B cell (primary cell): Measurements from ENCODE around the gene IFT122. TPM values are rescaled to one million over a fixed set of nuclear protein-coding genes. Genes with fewer than 3 reads are reported as not detected.

Source experiments
- ATAC-seq: fragments of 200-7000 bp; cut with Tn5 transposase; one replicate; pipeline ENCODE4 v1.10.0; 2021; ENCODE audit warnings: low read depth, mild to moderate bottlenecking, moderate number of reproducible peaks, moderate library complexity
- CTCF ChIA-PET: fragments of 350-600 bp; sonication (Branson Sonifier 250); formaldehyde crosslinking; loops from one replicate; lab custom pipeline; 2021; ENCODE audit warnings: antibody characterized with exemption, inconsistent platforms; lab: Charles Lee
- POLR2A ChIA-PET: fragments of 350-600 bp; sonication (Branson Sonifier 250); formaldehyde crosslinking; loops from one replicate; lab custom pipeline; 2021; ENCODE audit warnings: antibody characterized with exemption; lab: Charles Lee
- DNase-seq: peaks from one replicate; pipeline ENCODE4 v3.0.0; 2013
- H2AFZ ChIP-seq: 2 replicates; pipeline ENCODE4 v1.6.1; 2012; ENCODE audit warnings: mild to moderate bottlenecking, low read depth, low read length; ENCODE audit not compliant: insufficient read depth, poor library complexity, severe bottlenecking
- H3K27ac ChIP-seq, 2 donors: 1 replicate in 1 of 2; 2 replicates in 1 of 2; pipeline ENCODE4 v1.5.1; 2012 to 2013; ENCODE audit warnings: low read length in 2 of 2, mild to moderate bottlenecking in 2 of 2, moderate library complexity in 1 of 2
- H3K27me3 ChIP-seq, 4 experiments: fragments of 200-600 bp in 1 of 4; sonication (generic) in 1 of 4; replicated peaks in 1 of 4; 1 replicate in 2 of 4; 2 replicates in 2 of 4; pipeline versions ENCODE4 v1.6.1 to v1.7.0; 2013 to 2016; ENCODE audit warnings: low read length in 3 of 4, mild to moderate bottlenecking in 2 of 4, mixed read lengths in 1 of 4, moderate library complexity in 1 of 4; ENCODE audit not compliant: insufficient read depth in 4 of 4, control insufficient read depth in 3 of 4; ENCODE audit errors: control extremely low read depth in 1 of 4
- H3K36me3 ChIP-seq, 2 experiments: replicated peaks in 1 of 2; 1 replicate in 1 of 2; 2 replicates in 1 of 2; pipeline versions ENCODE4 v1.6.1 to v1.7.1; 2013; ENCODE audit warnings: low read length in 1 of 2; ENCODE audit not compliant: insufficient read depth in 2 of 2, control insufficient read depth in 1 of 2; ENCODE audit errors: control extremely low read depth in 1 of 2, extremely low read depth in 1 of 2
- H3K4me1 ChIP-seq, 2 donors: fragments of 200-600 bp in 1 of 2; sonication (generic) in 1 of 2; 1 replicate in 1 of 2; 2 replicates in 1 of 2; pipeline versions ENCODE4 v1.5.1 to v1.6.1; 2013 to 2017; ENCODE audit warnings: low read length in 2 of 2; ENCODE audit not compliant: control insufficient read depth in 2 of 2, insufficient read depth in 2 of 2
- H3K4me2 ChIP-seq: replicated peaks from 2 replicates; pipeline ENCODE3; 2012; ENCODE audit warnings: mild to moderate bottlenecking, low read depth, low read length; ENCODE audit not compliant: poor library complexity, severe bottlenecking
- H3K4me3 ChIP-seq, 5 experiments: fragments of 200-600 bp in 1 of 5; sonication (generic) in 1 of 5; 1 replicate in 3 of 5; 2 replicates in 2 of 5; pipeline versions ENCODE4 v1.5.1 to v1.7.0; 2011 to 2016; ENCODE audit warnings: low read length in 4 of 5, mild to moderate bottlenecking in 4 of 5, low read depth in 2 of 5, control low read depth in 1 of 5, moderate library complexity in 1 of 5; ENCODE audit not compliant: insufficient read depth in 1 of 5; ENCODE audit errors: control extremely low read depth in 1 of 5, extremely low read depth in 1 of 5
- H3K79me2 ChIP-seq: fragments of 200-600 bp; sonication (generic); one replicate; pipeline ENCODE4 v1.6.0; 2016; ENCODE audit warnings: low read length; ENCODE audit not compliant: control insufficient read depth, insufficient read depth
- H3K9ac ChIP-seq: fragments of 200-600 bp; sonication (generic); 2 replicates; pipeline ENCODE4 v1.6.1; 2017; ENCODE audit warnings: mild to moderate bottlenecking, low read length, moderate library complexity
- H3K9me3 ChIP-seq, 3 donors: one replicate each; pipeline versions ENCODE4 v1.6.1 to v1.7.1; 2013; ENCODE audit warnings: low read length in 2 of 3; ENCODE audit not compliant: control insufficient read depth in 2 of 3, insufficient read depth in 1 of 3; ENCODE audit errors: control extremely low read depth in 1 of 3
- H4K20me1 ChIP-seq: 2 replicates; pipeline ENCODE4 v1.6.0; 2012; ENCODE audit warnings: mild to moderate bottlenecking, low read length; ENCODE audit not compliant: insufficient read depth, control insufficient read depth, poor library complexity, severe bottlenecking
- H3K27ac Mint-ChIP-seq: one replicate; pipeline ENCODE4 v1.8.0; 2021; ENCODE audit warnings: mixed read lengths
- H3K27me3 Mint-ChIP-seq: one replicate; pipeline ENCODE4 v1.8.0; 2021; ENCODE audit warnings: mixed read lengths
- H3K4me1 Mint-ChIP-seq: one replicate; pipeline ENCODE4 v1.8.0; 2021; ENCODE audit warnings: mixed read lengths
- H3K4me3 Mint-ChIP-seq: one replicate; pipeline ENCODE4 v1.8.0; 2021; ENCODE audit warnings: mixed read lengths
- H3K9me3 Mint-ChIP-seq: one replicate; pipeline ENCODE4 v1.8.0; 2022; ENCODE audit warnings: mixed read lengths; ENCODE audit not compliant: insufficient read depth
- EZH2 ChIP-seq: IDR thresholded peaks from 2 replicates; pipeline ENCODE4 v1.6.1; 2012; ENCODE audit warnings: borderline replicate concordance, low read depth, mild to moderate bottlenecking, moderate library complexity, low read length; ENCODE audit not compliant: insufficient read depth, poor library complexity, severe bottlenecking
- WGBS: methylation state at CpG from one replicate; pipeline ENCODE4 v1.1.5; 2013; ENCODE audit warnings: missing lambda C conversion rate; ENCODE audit not compliant: insufficient coverage; 5-methylcytosine and 5-hydroxymethylcytosine counted together
- intact Hi-C: fragments of 100-400 bp; cut with micrococcal nuclease; formaldehyde crosslinking; loops from one replicate; pipeline ENCODE4 v1.10.0; 2022
- polyA plus RNA-seq: library from polyadenylated mRNA; depleted of rRNA; stranded (reverse); fragments of >200 nt; gene quantifications from 2 replicates; pipeline ENCODE4 v1.2.3, GENCODE V29; 2012
- total RNA-seq, 2 donors: library from RNA; stranded (reverse); fragments of 120-200 nt in 1 of 2; gene quantifications; 1 replicate in 1 of 2; 2 replicates in 1 of 2; pipeline versions ENCODE4 v1.2.3 to v1.2.4, GENCODE V29; 2013 to 2022
- TF ChIP-seq, protein P1 (sequence below): fragments of 200-600 bp; IDR thresholded peaks from one replicate; pipeline ENCODE4 v1.8.0; 2022; ENCODE audit warnings: antibody characterized with exemption, mild to moderate bottlenecking

The IFT122 gene
- total and polyA plus RNA-seq, 2 donors (not counting 1 experiment from before 2014, with no cell fraction given): 14.0 to 34.3 TPM

DNA sequence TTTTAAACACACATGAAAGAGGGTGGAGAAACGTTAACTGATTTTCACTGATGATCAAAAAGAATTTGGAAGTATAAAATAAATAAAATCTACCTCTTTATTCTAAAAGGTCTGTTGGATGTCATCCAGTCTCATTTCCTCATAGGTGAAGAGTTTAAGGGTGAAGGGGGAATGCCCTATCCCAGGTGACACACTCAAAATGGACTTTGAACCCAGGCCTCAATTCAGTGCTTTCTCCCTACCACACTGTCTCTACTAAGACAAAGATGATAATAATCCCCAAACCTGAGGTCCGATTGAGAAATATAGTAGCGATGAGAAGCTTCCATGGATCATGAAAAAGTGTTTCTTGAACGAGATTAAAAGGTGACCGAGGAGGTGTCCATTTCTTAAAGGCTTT, 6.5 kb upstream of the IFT122 start:
- Histone ChIP-seq H3K4me1 (peaks cover 68 to 71% of the 10 kb centered on the region in 2 donors), H3K9ac (peak overlapping the region; percentile 53), H3K27me3 (no peaks in the 10 kb centered on the region), H3K4me2 (peak overlapping the region; percentile 84), H3K27ac (peak overlapping the region; percentile 9 to 88), H3K79me2 (peaks cover 67% of the 10 kb centered on the region), H2AFZ (no peak overlapping the region), H3K4me3 (no peak overlapping the region), H4K20me1 (no peaks in the 10 kb centered on the region), H3K9me3 (no peaks in the 10 kb centered on the region), H3K36me3 (peaks cover 25 to 71% of the 10 kb centered on the region in 2 experiments)
- Mint-ChIP-seq H3K4me1 (peaks cover 76% of the 10 kb centered on the region), H3K4me3 (peak overlapping the region; percentile 69), H3K27ac (peak overlapping the region; percentile 80), H3K27me3 (no peaks in the 10 kb centered on the region), H3K9me3 (no peaks in the 10 kb centered on the region)
- POLR2A ChIA-PET: no interaction called here
- ATAC-seq (no peak), DNase-seq (no peak)
- TF ChIP-seq, protein P1, sequence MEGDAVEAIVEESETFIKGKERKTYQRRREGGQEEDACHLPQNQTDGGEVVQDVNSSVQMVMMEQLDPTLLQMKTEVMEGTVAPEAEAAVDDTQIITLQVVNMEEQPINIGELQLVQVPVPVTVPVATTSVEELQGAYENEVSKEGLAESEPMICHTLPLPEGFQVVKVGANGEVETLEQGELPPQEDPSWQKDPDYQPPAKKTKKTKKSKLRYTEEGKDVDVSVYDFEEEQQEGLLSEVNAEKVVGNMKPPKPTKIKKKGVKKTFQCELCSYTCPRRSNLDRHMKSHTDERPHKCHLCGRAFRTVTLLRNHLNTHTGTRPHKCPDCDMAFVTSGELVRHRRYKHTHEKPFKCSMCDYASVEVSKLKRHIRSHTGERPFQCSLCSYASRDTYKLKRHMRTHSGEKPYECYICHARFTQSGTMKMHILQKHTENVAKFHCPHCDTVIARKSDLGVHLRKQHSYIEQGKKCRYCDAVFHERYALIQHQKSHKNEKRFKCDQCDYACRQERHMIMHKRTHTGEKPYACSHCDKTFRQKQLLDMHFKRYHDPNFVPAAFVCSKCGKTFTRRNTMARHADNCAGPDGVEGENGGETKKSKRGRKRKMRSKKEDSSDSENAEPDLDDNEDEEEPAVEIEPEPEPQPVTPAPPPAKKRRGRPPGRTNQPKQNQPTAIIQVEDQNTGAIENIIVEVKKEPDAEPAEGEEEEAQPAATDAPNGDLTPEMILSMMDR: no peak
- no peak for TF ChIP-seq EZH2
- CTCF ChIA-PET: interaction anchor here (3.5 kb wide), 1 partner anchor 50 kb away, joined by 14 read pairs; no protein-coding TSS in a partner anchor
- intact Hi-C loops: no loop called here
- 100% methylated on average over 4 of the region's 5 CpGs for WGBS

DNA sequence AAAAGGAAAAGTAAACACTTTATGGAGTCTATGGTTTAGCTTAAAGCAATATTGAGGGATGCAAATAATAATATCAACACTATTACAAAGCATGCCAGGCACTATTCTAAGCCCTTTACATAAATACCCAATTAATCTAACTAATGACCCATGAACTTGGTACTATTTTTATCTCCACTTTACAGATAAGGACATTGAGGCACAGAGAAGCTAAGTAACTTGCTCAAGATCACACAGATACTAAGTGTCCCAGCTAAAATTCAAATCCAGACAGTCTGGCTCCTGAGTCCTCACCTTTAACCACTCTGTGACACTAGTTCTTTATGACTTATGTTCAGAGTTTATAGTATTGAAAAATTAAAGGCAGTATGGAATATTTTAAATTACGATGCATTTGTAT, 5.9 kb upstream of the IFT122 start:
- Histone ChIP-seq H3K9me3 (no peaks in the 10 kb centered on the region), H3K4me2 (peak overlapping the region; percentile 84), H3K27ac (peak overlapping the region; percentile 7 to 88), H3K9ac (peak overlapping the region; percentile 53), H4K20me1 (no peaks in the 10 kb centered on the region), H3K4me3 (peak overlapping the region in 2 of 5 experiments; percentile 22 to 66), H2AFZ (no peak overlapping the region), H3K36me3 (peaks cover 25 to 71% of the 10 kb centered on the region in 2 experiments), H3K79me2 (peaks cover 73% of the 10 kb centered on the region), H3K27me3 (no peaks in the 10 kb centered on the region), H3K4me1 (peaks cover 64 to 67% of the 10 kb centered on the region in 2 donors)
- peaks cover 72% of the 10 kb centered on the region for H3K4me1 Mint-ChIP-seq
- ChIA-PET CTCF (interaction anchor here (3.5 kb wide), 1 partner anchor 51 kb away, joined by 14 read pairs; no protein-coding TSS in a partner anchor), POLR2A (no interaction called here)
- H3K4me3 Mint-ChIP-seq: peak overlapping the region; percentile 69
- no peaks in the 10 kb centered on the region for H3K27me3 Mint-ChIP-seq
- WGBS: no CpG with 5 or more reads among the region's 1 CpG
- H3K9me3 Mint-ChIP-seq: no peaks in the 10 kb centered on the region
- intact Hi-C loops: no loop called here
- no peak for TF ChIP-seq EZH2
- TF ChIP-seq, protein P1: no peak
- ATAC-seq (no peak), DNase-seq (no peak)
- peak overlapping the region; percentile 80 for H3K27ac Mint-ChIP-seq
